ENCODE data around the gene CCDC32.

GRCh38 chr15:40543082-40543481, 21.8 kb downstream of the CCDC32 start:
- TF ChIP-seq, protein P1, sequence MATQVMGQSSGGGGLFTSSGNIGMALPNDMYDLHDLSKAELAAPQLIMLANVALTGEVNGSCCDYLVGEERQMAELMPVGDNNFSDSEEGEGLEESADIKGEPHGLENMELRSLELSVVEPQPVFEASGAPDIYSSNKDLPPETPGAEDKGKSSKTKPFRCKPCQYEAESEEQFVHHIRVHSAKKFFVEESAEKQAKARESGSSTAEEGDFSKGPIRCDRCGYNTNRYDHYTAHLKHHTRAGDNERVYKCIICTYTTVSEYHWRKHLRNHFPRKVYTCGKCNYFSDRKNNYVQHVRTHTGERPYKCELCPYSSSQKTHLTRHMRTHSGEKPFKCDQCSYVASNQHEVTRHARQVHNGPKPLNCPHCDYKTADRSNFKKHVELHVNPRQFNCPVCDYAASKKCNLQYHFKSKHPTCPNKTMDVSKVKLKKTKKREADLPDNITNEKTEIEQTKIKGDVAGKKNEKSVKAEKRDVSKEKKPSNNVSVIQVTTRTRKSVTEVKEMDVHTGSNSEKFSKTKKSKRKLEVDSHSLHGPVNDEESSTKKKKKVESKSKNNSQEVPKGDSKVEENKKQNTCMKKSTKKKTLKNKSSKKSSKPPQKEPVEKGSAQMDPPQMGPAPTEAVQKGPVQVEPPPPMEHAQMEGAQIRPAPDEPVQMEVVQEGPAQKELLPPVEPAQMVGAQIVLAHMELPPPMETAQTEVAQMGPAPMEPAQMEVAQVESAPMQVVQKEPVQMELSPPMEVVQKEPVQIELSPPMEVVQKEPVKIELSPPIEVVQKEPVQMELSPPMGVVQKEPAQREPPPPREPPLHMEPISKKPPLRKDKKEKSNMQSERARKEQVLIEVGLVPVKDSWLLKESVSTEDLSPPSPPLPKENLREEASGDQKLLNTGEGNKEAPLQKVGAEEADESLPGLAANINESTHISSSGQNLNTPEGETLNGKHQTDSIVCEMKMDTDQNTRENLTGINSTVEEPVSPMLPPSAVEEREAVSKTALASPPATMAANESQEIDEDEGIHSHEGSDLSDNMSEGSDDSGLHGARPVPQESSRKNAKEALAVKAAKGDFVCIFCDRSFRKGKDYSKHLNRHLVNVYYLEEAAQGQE (IDR thresholded peaks at IDR 0.05; ENCODE audit: insufficient replicate concordance, low read depth), result no peak
- no peak for TF ChIP-seq POLR2AphosphoS5 (IDR thresholded peaks at IDR 0.05; ENCODE audit: low read depth)
- no peak for TF ChIP-seq CTCF (IDR thresholded peaks at IDR 0.05; ENCODE audit: insufficient read depth, low read length)

All from HL-60 (cell line).